GM18868 (cell line): ENCODE measurements around the gene PRSS38.
A peak's percentile ranks its signal among the peaks of the same experiment; 100 is the strongest.

Experiments
- ATAC-seq: cut with Tn5 transposase; IDR thresholded peaks from one replicate; pipeline ENCODE4 v1.9.1; 2021; ENCODE audit warnings: mild to moderate bottlenecking, moderate library complexity; ENCODE audit not compliant: unreplicated experiment

PRSS38 gene

DNA sequence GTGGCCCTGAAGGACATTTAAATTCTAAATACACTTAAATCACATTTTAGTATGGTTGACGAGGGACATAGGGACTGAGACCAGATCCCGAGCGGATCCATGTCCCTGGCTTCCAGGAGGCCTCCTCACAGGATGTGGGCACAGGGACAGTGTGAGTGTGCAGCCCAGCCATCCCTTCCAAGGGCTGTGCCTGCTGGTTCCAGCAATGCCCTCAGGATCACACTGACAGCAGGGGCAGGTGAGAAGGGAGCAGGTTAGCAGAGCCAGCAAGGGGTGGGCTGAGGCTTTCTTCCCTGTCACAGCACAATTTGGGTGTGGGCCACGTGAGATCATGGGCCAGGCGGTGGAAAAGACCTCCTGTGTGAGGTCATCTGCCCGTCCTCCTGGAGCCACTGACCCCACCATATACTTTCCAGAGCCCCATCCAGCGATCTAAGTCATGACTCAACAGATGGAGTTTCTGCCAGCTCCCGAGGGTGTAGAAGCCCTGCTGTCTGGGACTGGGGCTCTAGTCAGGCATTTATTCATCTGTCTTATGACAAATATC lies 37.0 kb upstream of the PRSS38 start:
- ATAC-seq = no peak

DNA sequence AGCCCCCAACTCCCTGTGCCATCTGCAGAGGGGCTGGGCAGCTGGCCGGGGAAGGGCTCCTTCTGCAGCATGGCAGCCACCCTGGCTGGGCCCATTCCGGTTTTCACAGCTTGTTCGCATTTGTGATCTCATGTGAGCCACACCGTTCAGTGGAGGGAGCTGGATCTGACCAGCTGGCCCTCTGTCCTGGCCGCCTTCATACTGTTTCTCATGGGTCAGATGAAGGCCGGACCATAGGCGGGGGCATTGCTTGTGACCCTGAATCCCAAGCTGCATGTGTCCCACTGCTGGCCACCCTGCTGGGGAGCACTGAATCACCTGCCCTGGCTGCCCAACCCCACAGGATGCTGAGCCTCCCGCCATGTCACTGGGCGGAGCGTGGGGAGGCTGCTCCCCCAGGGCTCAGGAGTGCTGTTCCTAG lies 36.4 kb upstream of the PRSS38 start:
- ATAC-seq = no peak

DNA sequence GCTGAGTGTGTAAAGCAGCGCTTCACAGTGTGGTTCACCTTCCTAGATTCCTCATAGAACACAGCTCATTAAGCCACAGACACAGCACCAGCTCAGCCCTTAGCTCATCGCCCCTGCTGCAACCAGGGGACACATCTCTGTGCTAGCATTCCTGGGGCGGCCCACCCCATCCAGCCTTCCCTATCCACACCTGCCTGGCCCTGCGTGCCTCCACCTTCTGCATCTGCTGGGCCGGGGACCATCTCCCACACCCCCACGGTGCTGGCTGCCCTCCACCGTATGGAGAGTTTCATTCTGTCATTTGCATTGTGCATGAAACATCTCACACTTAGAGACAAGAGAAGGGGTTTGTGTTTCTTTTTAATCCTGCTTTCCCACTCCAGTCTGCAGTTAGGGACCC lies 35.8 kb upstream of the PRSS38 start:
- no peak for ATAC-seq

DNA sequence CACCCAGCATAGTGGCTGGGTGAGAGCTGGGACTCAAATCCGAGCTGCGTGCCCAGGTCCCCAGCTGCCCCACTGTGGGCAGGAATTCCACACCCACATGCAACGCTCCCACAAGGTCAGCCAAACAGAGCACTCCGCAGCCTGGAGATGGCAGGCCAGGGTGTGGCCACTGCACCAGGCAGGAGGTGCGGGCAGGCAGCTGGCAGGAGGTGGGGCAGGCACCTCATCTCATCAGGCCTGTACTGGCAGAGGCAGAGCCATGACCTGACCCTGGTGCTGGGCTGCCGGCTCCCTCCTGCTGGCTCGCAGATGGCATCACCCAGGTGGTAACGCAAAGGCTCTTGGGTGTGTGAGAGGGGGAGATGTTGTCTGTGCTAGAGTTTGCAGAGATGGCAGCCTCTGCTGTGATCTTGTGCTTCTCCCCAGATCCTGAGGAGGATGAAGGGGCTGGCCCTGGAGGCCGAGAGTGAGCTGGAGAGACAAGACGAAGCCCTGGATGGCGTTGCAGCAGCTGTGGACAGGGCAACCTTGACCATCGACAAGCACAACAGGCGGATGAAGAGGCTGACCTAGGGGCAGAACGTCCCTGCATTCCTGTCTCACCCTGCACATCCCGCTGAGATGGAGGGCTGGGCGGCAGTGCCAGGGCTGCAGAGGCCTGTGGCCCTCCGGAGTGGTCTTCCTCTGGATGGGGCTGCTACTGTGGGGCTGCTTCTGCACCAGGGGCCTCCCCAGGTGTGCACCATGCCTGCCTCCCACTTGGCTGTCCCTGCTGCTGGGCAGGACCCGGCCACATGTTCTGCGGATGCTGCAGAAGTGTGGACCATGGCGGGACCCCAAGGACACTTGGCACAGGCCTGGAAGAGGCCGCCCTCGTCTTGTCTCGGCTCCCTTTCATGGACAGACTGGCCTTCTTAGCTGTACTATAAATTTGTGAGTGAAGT lies 35.1 kb upstream of the PRSS38 start:
- ATAC-seq = no peak

DNA sequence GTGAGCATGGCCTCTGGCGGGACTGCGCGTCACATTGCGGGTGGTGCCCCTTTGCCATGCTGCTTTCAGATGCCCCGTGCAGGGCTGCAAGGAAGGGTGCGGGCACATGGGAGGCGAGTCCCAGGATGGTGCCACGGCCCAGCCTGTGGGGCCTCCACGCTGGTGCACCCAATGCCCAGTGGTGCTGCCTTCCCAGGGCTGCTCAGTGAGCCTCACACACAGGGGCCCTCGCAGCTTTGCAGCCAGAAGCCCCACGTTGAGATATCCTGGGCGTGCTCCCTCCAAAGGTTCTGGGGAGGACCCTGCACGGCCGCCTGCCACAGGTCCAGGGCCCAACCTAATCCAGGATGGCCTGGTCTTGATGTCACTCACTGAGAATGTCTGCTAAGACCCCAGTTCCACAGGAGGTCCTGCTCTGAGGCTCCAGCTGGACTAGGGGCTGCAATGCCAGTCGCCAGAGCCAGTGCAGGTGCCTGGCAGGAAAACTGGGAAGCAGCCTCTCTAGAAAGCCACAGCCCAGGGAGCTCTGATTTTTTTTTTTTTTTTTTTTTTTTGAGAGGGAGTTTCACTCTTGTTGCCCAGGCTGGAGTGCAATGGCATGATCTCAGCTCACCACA lies 34.1 kb upstream of the PRSS38 start:
- no peak for ATAC-seq

DNA sequence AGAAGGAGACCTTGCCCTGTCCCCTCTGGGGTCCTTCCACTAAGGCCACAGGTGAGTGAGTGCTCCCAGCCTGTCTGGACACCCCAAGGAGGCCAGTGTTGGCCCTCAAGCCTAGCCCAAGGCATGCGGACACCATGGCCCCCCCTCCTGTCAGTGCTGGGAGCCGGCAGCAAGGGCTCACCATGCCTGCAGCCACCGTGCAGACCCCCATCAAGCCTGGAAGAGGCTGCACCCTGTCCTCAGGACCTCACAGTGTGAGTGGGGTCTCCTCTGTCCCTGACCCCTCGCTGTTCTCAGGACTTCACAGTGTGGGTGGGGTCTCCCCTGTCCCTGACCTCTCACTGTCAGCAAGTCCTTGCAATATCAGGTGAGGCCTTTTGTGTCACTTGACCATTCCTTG lies 33.2 kb upstream of the PRSS38 start:
- ATAC-seq = no peak

DNA sequence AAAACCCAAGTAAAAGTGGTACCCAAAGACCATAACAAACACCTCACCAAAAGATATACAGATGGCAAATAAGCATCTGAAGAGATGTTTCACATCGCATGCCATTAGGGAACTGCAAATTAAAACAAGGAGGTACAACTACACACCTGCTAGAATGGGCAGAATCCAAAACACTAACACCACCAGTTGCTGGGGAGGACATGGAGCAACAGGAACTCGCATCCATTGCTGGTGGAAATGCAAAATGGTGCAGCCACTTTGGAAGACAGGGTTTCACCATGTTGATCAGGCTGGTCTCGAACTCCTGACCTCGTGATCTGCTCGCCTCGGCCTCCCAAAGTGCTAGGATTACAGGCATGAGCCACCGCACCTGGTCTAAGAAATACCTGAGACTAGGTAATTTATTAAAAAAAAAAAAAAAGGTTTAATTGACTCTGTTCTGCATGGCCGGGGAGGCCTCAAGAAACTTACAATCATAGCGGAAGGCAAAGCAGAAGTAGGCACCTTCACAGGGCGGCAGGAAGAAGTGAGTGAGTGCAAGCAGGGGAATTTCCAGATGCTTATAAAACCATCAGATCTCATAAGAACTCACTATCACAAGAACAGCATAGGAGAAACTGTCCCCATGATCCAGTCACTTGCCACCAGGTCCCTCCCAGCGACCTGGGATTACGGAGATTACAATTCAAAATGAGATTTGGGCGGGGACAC lies 30.2 kb upstream of the PRSS38 start:
- ATAC-seq = no peak

DNA sequence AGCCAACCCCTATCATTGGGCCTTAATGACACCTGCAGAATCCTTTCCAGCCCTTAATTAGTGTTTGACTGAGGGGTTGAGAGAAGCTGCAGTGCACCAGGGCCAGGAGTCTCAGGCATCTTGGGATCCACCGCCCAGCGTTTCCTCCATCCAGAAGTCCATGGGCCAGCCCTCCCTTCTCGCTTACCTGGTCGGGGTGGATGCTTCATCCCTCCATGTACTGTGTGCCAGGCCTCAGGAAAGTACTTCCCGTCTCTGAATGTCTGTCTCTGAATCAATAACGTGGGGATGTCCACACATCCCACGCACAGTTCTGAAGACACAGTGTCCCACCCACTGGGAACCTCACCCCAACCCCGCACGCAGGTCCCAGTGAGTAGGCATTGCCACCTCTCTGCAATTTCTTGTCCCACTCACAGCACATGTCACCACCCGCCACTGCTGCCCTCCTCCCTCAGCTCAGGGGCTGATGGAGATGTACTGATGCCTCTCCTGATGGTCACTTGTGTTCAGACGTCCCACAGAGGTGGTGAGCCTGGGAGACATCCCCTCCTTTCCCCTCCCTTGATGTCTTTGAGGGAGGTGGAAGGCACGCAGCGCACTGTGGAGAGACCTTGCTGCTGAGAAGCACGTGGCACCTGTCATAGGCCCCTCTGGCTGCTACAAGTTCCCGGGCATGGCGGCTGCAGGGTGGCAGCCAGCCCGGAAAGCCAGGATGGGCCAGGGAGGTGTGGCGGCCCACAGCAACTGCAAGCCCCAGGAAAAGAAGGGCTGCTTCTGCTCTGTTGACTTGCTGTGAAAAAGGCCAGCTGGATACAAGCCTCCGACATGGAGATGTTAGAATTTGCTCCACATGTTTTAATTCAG lies 29.4 kb upstream of the PRSS38 start:
- no peak for ATAC-seq

DNA sequence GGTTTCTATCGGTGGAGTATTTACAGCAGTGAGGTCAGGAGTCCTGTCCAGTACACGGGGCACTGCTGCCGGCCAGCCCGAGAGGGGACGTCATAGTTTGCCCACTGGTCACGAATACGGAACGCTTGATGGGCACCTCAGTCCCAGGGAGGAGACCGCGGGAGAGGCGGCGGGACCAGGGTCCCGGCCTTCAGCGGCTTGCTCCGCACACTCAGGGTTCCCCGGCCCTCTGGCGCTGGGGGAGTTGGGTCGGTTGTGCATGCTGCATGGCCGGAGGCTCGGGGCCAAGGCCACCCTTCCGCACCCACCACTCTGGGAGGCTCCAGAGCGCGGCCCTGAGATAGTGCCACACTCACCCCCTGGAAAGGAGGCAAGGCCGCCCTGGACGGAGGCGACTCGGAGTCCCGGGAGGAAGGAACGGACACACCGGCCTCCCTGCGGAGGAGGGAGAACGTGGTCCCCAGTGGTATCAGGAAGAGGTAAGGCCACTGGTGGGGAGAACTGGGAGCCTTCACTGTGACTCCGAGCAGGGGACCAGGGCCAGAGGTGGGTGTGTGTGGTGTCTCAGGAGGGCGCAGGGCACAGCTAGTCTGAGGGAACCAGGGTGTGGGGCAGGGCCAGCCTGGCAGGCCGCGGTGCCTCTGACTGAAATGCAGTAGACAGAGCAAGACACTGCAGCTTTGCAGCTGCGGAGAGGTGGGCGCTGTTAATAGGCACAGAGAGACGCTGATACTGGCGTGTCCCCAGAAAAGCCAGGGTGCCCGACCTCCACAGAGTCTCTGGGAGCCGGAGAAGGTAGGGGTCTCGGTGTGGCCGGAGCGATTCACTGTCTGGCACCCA lies 28.6 kb upstream of the PRSS38 start:
- ATAC-seq = peak; percentile 1

DNA sequence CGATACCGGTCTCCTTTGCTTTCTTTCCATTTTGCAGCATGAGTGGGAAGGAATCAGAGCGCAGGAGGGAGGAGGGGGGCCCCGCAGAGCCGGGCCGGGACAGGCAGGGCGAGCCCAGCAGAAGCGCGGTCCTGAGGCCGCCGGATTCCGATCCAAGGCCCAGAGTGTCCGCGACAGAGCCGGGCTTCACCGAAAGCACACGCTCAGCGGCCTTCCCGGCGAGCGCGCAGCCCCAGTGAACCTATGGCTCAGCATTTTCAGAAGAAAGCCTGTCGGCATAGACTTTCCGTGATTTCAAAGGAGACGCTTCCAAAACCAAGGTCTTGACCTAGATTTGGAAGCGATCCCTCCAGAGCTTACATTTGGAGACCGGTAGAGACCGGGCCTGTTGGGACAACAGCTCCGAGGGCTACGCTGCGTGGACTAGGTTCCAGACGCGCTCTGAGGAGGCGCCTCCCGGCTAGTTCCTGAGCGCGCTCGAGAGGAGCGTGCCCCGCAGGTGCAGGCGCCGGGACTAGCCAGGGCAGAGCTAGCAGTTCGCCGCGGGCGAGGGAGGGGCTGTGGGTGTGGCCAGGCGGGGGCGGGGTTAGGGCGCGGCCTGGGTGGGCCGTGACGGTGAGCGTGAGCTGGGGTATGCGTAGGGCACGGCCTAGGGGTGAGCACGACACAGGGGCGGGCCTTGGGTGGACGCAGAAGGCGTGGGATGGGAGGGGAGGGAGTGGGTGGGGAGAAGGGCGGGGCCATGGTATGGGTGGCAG lies 27.8 kb upstream of the PRSS38 start:
- ATAC-seq = peak; percentile 86

DNA sequence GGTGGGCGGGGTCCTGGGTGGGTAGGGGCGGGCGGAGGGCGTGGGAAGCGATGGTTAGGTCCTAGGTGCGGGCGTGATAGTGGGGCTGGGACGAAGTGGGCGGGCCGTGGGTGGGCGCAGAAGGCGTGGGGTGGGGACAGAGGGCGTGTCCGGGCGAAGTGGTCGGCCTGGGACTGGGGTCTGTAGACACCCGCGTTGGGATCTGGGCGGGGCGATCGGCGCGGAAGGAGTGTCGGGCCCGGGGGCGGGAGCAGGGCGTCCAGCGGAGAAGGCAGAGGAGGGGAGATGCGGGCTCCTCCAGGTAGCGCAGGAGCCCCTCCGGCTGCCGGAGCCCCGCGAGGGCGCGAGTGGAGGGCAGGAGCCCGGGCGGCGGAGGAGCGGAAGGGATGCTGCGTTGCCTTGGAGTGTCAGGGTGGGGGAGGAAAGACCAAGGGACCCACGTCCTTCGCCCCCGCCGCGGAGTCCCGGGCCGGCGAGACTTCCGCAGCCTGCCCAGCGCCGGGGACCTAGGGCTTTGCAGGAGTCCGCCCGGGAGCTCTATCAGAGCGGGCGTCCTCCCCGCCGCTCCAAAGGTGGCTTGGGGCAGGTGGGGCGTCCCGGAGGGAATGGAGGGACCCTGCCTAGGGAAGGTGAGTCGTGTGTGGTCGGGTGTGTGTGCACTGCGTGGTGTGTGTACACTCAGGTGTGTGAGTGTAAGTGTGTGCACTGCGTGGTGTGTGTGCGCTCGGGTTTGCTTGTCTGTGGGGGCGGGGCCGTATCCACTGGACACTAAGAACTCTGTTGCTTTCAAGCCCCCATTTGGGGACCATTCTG lies 27.0 kb upstream of the PRSS38 start:
- ATAC-seq = peak; percentile 55

DNA sequence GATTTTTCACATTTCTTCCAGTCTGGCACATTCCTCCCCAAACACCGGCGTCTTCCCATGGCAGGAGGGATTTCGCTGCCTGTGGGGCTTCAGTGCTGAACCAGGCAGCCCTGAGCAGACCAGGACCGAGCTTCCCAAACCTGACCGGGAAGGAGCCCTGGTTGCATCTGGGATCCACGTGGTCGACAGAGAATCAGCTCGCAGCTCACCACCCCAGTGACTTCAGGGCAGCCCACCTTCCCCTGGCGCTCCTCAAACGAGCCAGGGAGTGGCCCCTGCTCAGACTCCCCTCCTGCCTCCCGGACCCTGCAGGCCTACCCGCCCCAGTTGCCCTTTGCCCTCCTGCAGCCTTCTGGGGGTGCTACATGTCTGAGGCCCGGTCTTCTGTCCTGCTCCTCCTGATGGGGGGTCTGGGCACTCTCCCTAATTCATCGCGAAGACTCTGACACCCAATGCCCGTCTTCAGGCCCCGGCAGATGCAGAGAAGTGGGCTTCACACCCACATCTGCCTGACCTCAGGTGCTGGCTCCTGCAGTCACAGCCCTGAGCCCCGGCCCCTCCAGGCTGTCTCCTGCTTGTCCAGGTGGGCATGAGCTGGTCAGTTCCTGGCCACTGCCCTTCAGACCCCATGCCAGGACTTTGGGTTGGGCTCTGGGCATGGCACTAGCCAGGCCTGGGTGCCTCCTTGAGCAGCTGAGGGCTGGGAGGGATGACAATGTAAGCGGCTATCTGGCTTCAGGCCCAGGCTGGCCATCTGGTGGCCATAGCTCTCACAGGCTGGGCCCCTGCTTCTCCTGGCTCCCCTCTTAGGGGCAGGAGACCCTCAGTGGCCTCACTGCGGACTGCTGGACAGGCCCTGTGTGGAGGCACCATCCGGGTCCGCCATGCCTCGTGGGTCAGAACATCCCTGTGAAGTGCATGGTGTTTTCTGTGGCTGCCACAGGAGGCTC lies 26.1 kb upstream of the PRSS38 start:
- ATAC-seq = no peak

DNA sequence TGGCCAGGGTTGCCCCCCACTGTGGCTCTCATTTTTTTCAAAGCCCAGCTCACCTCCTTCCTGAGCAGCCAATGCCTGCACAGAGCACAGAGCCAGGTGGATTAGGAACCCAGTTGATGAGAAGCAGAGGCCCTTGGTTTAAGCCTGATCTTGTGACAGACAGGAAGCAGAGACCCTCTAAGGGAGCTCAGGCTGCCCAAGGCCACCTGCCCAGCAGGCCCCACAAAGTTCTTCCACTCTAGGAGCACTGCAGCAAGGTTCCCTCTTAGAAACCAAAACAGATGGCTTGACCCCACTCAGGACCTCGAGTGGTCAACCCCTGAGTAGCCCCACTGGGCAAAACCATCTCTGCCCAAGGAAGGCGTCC lies 25.5 kb upstream of the PRSS38 start:
- no peak for ATAC-seq

DNA sequence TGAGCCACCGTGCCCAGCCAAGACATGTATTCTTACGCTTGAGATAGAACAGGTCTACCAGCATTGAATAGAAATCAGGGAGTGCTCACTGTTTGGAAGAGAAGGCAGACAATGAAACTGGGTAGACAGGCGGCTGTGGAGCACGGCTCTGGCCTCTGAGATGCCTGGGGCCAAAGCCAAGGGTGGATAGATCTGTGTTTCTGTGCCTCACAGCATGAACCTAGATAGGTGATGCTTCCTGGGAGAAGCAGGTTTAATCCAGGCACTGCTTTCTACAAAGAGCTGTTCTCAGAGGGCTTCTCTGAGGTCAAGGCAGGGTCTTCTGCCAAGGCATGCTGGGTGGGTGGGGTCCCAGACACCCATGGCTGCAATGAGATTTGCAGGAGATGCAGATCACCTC lies 24.6 kb upstream of the PRSS38 start:
- no peak for ATAC-seq

DNA sequence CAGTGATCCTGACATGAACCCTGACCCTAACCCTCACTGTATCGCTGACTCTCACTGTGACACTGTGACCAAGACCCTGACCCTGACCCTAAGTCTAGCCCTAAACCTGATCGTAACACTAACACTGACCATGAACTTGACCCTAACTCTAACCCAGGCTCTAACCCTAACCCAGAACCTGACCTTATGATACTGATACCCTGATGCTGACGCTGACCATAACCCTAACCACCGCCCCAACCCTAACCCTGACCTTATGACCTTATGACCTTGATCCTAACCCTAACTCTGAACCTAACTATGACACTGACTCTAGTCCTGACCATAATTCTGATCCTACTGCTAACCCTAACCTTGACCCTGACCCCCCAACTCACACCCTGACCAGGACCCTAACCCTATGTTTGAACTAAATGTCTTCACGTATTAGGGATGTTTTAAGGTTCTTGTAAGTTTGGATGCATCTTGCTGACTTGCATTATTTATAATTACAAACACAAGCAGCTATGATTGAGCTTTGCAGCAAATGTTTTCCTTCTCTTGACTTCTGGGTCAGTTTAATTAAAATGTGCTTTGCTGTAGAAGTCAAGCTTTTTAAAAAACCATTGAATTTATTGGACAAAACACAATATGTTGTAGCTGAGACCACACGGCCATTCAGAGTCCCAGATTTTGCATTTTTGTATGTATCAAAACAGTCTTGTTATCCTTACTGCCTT lies 23.9 kb upstream of the PRSS38 start:
- ATAC-seq = no peak
